HepG2 (cell line): Measurements from ENCODE around the gene TARDBP. TPM values are rescaled to one million over a fixed set of nuclear protein-coding genes. Genes with fewer than 3 reads are reported as not detected.

ENCODE experiments used
- ETV6 ChIP-seq: sonication (generic); formaldehyde crosslinking; conservative IDR thresholded peaks from 2 replicates; pipeline ENCODE4 v1.4.0; 2020; ENCODE audit warnings: missing genetic modification reagents
- FOXM1 ChIP-seq: sonication (generic); formaldehyde crosslinking; IDR thresholded peaks from 2 replicates; pipeline ENCODE4 v1.5.0; 2020; ENCODE audit warnings: missing genetic modification reagents
- KMT2A ChIP-seq: sonication (generic); formaldehyde crosslinking; IDR thresholded peaks from 2 replicates; pipeline ENCODE4 v1.4.0; 2020; ENCODE audit warnings: missing genetic modification reagents
- MBNL3 ChIP-seq: fragments of 250-450 bp; sonication (Bioruptor Pico); conservative IDR thresholded peaks from 2 replicates; pipeline ENCODE4 v1.8.0; 2022; ENCODE audit warnings: mild to moderate bottlenecking, inconsistent platforms
- NKX3-1 ChIP-seq: sonication (generic); formaldehyde crosslinking; IDR thresholded peaks from 2 replicates; pipeline ENCODE4 v1.5.0; 2020; ENCODE audit warnings: missing genetic modification reagents
- NR1H2 ChIP-seq: sonication (generic); formaldehyde crosslinking; IDR thresholded peaks from 2 replicates; pipeline ENCODE4 v1.8.1; 2022; ENCODE audit warnings: low read depth, missing genetic modification reagents, borderline replicate concordance
- SIN3A ChIP-seq: IDR thresholded peaks from 2 replicates; pipeline ENCODE4 v1.6.1; 2011; ENCODE audit warnings: low read depth, mild to moderate bottlenecking, control low read depth, low read length, borderline replicate concordance
- SMAD9 ChIP-seq: sonication (generic); formaldehyde crosslinking; IDR thresholded peaks from 2 replicates; pipeline ENCODE4 v1.5.1; 2020; ENCODE audit warnings: mild to moderate bottlenecking, missing genetic modification reagents
- SOX13 ChIP-seq, 3 experiments: fragments of 450-650 bp in 1 of 3; sonication (generic) in 1 of 3; formaldehyde crosslinking in 1 of 3; IDR thresholded peaks in 2 of 3; conservative IDR thresholded peaks in 1 of 3; 2 replicates each; pipeline versions ENCODE4 v1.5.0 to v1.6.1; 2016 to 2020; ENCODE audit warnings: antibody characterized with exemption in 1 of 3, mild to moderate bottlenecking in 1 of 3, missing compliant biosample characterization in 1 of 3, missing genetic modification reagents in 1 of 3, moderate library complexity in 1 of 3
- TBP ChIP-seq: sonication (generic); formaldehyde crosslinking; IDR thresholded peaks from 2 replicates; pipeline ENCODE4 v1.5.0; 2020; ENCODE audit warnings: missing genetic modification reagents
- XBP1 ChIP-seq: sonication (generic); formaldehyde crosslinking; IDR thresholded peaks from 2 replicates; pipeline ENCODE4 v1.5.0; 2020; ENCODE audit warnings: missing genetic modification reagents
- ZC3H4 ChIP-seq: sonication (generic); formaldehyde crosslinking; IDR thresholded peaks from 2 replicates; pipeline ENCODE4 v1.4.0; 2020; ENCODE audit warnings: missing genetic modification reagents, borderline replicate concordance
- ZNF24 ChIP-seq: fragments of 450-650 bp; IDR thresholded peaks from 2 replicates; pipeline ENCODE4 v1.6.1; 2017; ENCODE audit warnings: antibody characterized with exemption, mild to moderate bottlenecking
- ZNF256 ChIP-seq: sonication (generic); formaldehyde crosslinking; conservative IDR thresholded peaks from 2 replicates; pipeline ENCODE4 v1.4.0; 2020; ENCODE audit warnings: missing genetic modification reagents
- ZNF30 ChIP-seq: sonication (generic); formaldehyde crosslinking; IDR thresholded peaks from 2 replicates; pipeline ENCODE4 v1.5.0; 2020; ENCODE audit warnings: mild to moderate bottlenecking, missing genetic modification reagents
- ZNF335 ChIP-seq: sonication (generic); formaldehyde crosslinking; IDR thresholded peaks from 2 replicates; pipeline ENCODE4 v1.4.0; 2020; ENCODE audit warnings: missing genetic modification reagents
- ZNF367 ChIP-seq: sonication (generic); formaldehyde crosslinking; IDR thresholded peaks from 2 replicates; pipeline ENCODE4 v1.4.0; 2020; ENCODE audit warnings: missing genetic modification reagents, borderline replicate concordance
- ZNF496 ChIP-seq: sonication (generic); formaldehyde crosslinking; IDR thresholded peaks from 2 replicates; pipeline ENCODE4 v1.8.1; 2023; ENCODE audit warnings: mild to moderate bottlenecking, moderate library complexity, missing genetic modification reagents; ENCODE audit not compliant: insufficient replicate concordance
- ZNF558 ChIP-seq: sonication (generic); formaldehyde crosslinking; IDR thresholded peaks from 2 replicates; pipeline ENCODE4 v1.9.0; 2022; ENCODE audit warnings: mild to moderate bottlenecking, missing genetic modification reagents, borderline replicate concordance
- ZNF644 ChIP-seq: IDR thresholded peaks from 2 replicates; pipeline ENCODE4 v1.6.1; 2016; ENCODE audit warnings: low read depth
- ZNF746 ChIP-seq: sonication (generic); formaldehyde crosslinking; IDR thresholded peaks from 2 replicates; pipeline ENCODE4 v1.8.0; 2022; ENCODE audit warnings: mild to moderate bottlenecking, missing genetic modification reagents
- polyA plus RNA-seq, 8 experiments: library from polyadenylated mRNA; depleted of rRNA in 3 of 8; stranded (reverse) in 7 of 8; unstranded in 1 of 8; fragments of >200 nt; fragmentation: Illumina TruSeq in 4 of 8; extraction: Trizol in 4 of 8; gene quantifications; 2 replicates each; pipeline versions ENCODE4 v1.2.1 to v1.2.3, GENCODE V29; 2011 to 2016; ENCODE audit warnings: low read depth in 4 of 8, missing spikeins in 1 of 8, mixed read lengths in 1 of 8; ENCODE audit not compliant: insufficient read depth in 1 of 8
- total RNA-seq, 5 experiments: library from RNA; depleted of rRNA; stranded (reverse); fragments of >200 nt; fragmentation: Illumina TruSeq; extraction: Trizol; gene quantifications; 2 replicates each; pipeline ENCODE4 v1.2.3, GENCODE V29; 2016; ENCODE audit warnings: low read depth in 1 of 5
- TF ChIP-seq, protein P1 (sequence below): IDR thresholded peaks from 2 replicates; pipeline ENCODE4 v1.6.1; 2016; ENCODE audit warnings: low read depth
- TF ChIP-seq, protein P2 (sequence below): sonication (generic); formaldehyde crosslinking; IDR thresholded peaks from 2 replicates; pipeline ENCODE4 v1.4.0; 2020; ENCODE audit warnings: mild to moderate bottlenecking, low read depth, missing genetic modification reagents
- TF ChIP-seq, protein P3 (sequence below): sonication (generic); formaldehyde crosslinking; IDR thresholded peaks from 2 replicates; pipeline ENCODE4 v1.4.0; 2020; ENCODE audit warnings: missing genetic modification reagents
- TF ChIP-seq, protein P4 (sequence below): sonication (generic); formaldehyde crosslinking; IDR thresholded peaks from 2 replicates; pipeline ENCODE4 v1.4.0; 2020; ENCODE audit warnings: low read depth, mild to moderate bottlenecking, missing genetic modification reagents

The TARDBP gene
- total and polyA plus RNA-seq, 2 of the 13 experiments (the other 11 are each of a cell fraction or from before 2014, with no cell fraction given): 62.4 to 93.0 TPM

DNA sequence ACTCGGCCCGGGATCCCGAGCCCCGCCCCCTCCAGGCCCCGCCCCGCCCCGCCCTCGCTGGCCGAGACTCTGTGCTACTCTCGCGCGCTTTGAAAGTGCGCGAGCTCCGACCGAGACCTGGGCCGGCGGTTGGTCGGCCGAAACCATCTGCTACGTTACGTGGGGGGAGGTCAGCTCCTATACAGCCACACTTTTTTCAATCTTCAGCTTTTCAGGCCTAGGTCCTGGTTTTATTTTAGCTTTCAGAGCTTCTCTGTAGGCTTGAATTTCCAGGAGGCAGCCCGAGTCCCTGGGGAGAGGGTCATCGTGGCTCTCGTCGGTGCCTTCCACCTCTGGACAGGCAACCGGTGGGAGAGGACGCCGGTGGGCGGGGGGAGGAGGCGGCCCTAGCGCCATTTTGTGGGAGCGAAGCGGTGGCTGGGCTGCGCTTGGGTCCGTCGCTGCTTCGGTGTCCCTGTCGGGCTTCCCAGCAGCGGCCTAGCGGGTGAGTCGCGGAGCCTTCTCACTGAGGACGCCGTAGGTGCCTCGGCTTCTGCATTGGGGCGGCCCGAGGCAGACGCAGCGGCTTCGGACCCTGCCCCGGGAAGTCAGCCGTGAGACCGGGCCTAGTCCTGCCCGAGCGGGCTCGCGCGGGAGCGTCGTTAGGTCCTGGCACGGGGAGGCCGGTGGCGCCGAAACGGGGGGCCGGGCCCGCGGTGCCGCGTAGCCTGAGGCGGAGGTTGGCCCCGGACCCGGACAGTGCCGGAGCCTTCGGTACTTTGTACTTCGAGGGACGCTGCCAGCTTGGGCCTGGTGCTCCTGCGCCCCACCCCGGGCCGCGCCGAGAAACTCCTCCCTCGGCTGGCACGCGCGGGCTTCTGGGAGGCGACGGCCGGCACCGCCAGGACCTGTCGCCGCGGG is at the start of gene TARDBP (continued):
- no peak for TF ChIP-seq ZC3H4 (CRISPR knock-in tag)
- TF ChIP-seq, protein P1, sequence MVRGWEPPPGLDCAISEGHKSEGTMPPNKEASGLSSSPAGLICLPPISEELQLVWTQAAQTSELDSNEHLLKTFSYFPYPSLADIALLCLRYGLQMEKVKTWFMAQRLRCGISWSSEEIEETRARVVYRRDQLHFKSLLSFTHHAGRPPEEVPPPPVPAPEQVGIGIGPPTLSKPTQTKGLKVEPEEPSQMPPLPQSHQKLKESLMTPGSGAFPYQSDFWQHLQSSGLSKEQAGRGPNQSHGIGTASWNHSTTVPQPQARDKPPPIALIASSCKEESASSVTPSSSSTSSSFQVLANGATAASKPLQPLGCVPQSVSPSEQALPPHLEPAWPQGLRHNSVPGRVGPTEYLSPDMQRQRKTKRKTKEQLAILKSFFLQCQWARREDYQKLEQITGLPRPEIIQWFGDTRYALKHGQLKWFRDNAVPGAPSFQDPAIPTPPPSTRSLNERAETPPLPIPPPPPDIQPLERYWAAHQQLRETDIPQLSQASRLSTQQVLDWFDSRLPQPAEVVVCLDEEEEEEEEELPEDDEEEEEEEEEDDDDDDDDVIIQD (CRISPR knock-in tag): no peak
- peak; percentile 48; the same call in 1 of the 2 replicates for TF ChIP-seq ZNF24
- TF ChIP-seq, protein P2, sequence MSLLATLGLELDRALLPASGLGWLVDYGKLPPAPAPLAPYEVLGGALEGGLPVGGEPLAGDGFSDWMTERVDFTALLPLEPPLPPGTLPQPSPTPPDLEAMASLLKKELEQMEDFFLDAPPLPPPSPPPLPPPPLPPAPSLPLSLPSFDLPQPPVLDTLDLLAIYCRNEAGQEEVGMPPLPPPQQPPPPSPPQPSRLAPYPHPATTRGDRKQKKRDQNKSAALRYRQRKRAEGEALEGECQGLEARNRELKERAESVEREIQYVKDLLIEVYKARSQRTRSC (CRISPR knock-in tag): no peak; the same call in 1 of the 2 replicates
- TF ChIP-seq ZNF30 (CRISPR knock-in tag): peak; percentile 95
- TF ChIP-seq ZNF335 (CRISPR knock-in tag): no peak; the same call in 1 of the 2 replicates
- TF ChIP-seq NR1H2: no peak
- no peak for TF ChIP-seq ZNF746 (CRISPR knock-in tag)
- TF ChIP-seq, protein P3, sequence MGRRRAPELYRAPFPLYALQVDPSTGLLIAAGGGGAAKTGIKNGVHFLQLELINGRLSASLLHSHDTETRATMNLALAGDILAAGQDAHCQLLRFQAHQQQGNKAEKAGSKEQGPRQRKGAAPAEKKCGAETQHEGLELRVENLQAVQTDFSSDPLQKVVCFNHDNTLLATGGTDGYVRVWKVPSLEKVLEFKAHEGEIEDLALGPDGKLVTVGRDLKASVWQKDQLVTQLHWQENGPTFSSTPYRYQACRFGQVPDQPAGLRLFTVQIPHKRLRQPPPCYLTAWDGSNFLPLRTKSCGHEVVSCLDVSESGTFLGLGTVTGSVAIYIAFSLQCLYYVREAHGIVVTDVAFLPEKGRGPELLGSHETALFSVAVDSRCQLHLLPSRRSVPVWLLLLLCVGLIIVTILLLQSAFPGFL (CRISPR knock-in tag): no peak
- TF ChIP-seq, protein P4, sequence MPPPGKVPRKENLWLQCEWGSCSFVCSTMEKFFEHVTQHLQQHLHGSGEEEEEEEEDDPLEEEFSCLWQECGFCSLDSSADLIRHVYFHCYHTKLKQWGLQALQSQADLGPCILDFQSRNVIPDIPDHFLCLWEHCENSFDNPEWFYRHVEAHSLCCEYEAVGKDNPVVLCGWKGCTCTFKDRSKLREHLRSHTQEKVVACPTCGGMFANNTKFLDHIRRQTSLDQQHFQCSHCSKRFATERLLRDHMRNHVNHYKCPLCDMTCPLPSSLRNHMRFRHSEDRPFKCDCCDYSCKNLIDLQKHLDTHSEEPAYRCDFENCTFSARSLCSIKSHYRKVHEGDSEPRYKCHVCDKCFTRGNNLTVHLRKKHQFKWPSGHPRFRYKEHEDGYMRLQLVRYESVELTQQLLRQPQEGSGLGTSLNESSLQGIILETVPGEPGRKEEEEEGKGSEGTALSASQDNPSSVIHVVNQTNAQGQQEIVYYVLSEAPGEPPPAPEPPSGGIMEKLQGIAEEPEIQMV (CRISPR knock-in tag): peak; percentile 35; the same call in 1 of the 2 replicates
- no peak for TF ChIP-seq ZNF496 (CRISPR knock-in tag)
- peak; percentile 46; the same call in 1 of the 2 replicates for TF ChIP-seq ZNF367 (CRISPR knock-in tag)
- no peak for TF ChIP-seq KMT2A (CRISPR knock-in tag)
- no peak for TF ChIP-seq FOXM1 (CRISPR knock-in tag)
- 0 out of 2 replicates have a peak, but pooled peaks have one; percentile 31 for TF ChIP-seq ZNF256 (CRISPR knock-in tag)
- no peak for TF ChIP-seq SOX13 (IDR thresholded peaks at IDR 0.05)
- peak in 1 of 2 experiments; percentile 4; a peak in 1 of 4 replicates for TF ChIP-seq SOX13 (CRISPR knock-in tag; conservative IDR thresholded peaks at IDR 0.05 in 1 of 2, IDR thresholded peaks at IDR 0.05 in 1 of 2)
- no peak; the same call in 1 of the 2 replicates for TF ChIP-seq ZNF558 (CRISPR knock-in tag)
- TF ChIP-seq ETV6 (CRISPR knock-in tag): 0 out of 2 replicates have a peak, but pooled peaks have one; percentile 56
- TF ChIP-seq ZNF644 (CRISPR knock-in tag): no peak
- TF ChIP-seq TBP (CRISPR knock-in tag): no peak
- TF ChIP-seq SIN3A: 0 out of 2 replicates have a peak, but pooled peaks have one; percentile 21
- peak; percentile 84; the same call in 1 of the 2 replicates for TF ChIP-seq NKX3-1
- no peak for TF ChIP-seq MBNL3 (CRISPR knock-in tag)
- no peak for TF ChIP-seq SMAD9 (CRISPR knock-in tag)
- TF ChIP-seq XBP1: no peak
